ENCODE results near the gene PLD3. TPM values are rescaled to one million over a fixed set of nuclear protein-coding genes. Genes with fewer than 3 reads are reported as not detected.

PLD3 gene
- polyA plus RNA-seq, 3 donors = 187 to 224 (median 209) TPM

GRCh38 chr19:40425450-40426287 lies 77.2 kb downstream of the PLD3 start, which contains the start of gene SERTAD1:
Gene SERTAD1 (minus strand): TSS chr19:40425992. CDS start chr19:40423546, 2,446 bp downstream.
- DNase-seq (ENCODE audit: low read depth in 3 of 3, low spot score in 2 of 3) = peak; percentile 97 to 100 (median 98)

Other genes with a start within 250 kb of the PLD3 start
- 10 to 100 TPM; 10.6 to 12.8 (median 11.6) TPM for gene MAP3K10, start 157.3 kb upstream of the PLD3 start, polyA plus RNA-seq (ENCODE audit: insufficient read length in 3 of 3)
- under 1 TPM in 1 of 3 donors, not detected in 2; 0.16 TPM for gene TTC9B, start 130.3 kb upstream of the PLD3 start, polyA plus RNA-seq (ENCODE audit: insufficient read length in 3 of 3)
- 1 to 10 TPM in 1 of 3 donors, under 1 TPM in 2; 0.68 to 1.1 (median 0.79) TPM for gene CCNP, start 122.0 kb upstream of the PLD3 start, polyA plus RNA-seq (ENCODE audit: insufficient read length in 3 of 3)
- gene AKT2, start 63.4 kb upstream of the PLD3 start, polyA plus RNA-seq (ENCODE audit: insufficient read length in 3 of 3) = 100 to 1,000 TPM; 119 to 133 (median 126) TPM
- gene C19orf47, start 298 bp upstream of the PLD3 start, polyA plus RNA-seq (ENCODE audit: insufficient read length in 3 of 3) = 1 to 10 TPM; 8.4 to 9.4 (median 9.4) TPM
- under 1 TPM; 0.04 to 0.16 (median 0.07) TPM for gene HIPK4, start 41.5 kb downstream of the PLD3 start, polyA plus RNA-seq (ENCODE audit: insufficient read length in 3 of 3)
- 10 to 100 TPM; 10.6 to 11.9 (median 11.1) TPM for gene PRX, start 64.7 kb downstream of the PLD3 start, polyA plus RNA-seq (ENCODE audit: insufficient read length in 3 of 3)
- gene SERTAD1, start 77.3 kb downstream of the PLD3 start, polyA plus RNA-seq (ENCODE audit: insufficient read length in 3 of 3) = 1 to 10 TPM; 6.7 to 8.6 (median 7.4) TPM
- gene SERTAD3, start 95.6 kb downstream of the PLD3 start, polyA plus RNA-seq (ENCODE audit: insufficient read length in 3 of 3) = 10 to 100 TPM; 34.1 to 40.8 (median 37.5) TPM
- gene BLVRB, start 117.0 kb downstream of the PLD3 start, polyA plus RNA-seq (ENCODE audit: insufficient read length in 3 of 3) = 10 to 100 TPM; 38.2 to 44.1 (median 39.8) TPM
- gene SPTBN4, start 118.3 kb downstream of the PLD3 start, polyA plus RNA-seq (ENCODE audit: insufficient read length in 3 of 3) = 1 to 10 TPM in 2 of 3 donors, under 1 TPM in 1; 0.65 to 1.8 (median 1.4) TPM
- gene SHKBP1, start 228.2 kb downstream of the PLD3 start, polyA plus RNA-seq (ENCODE audit: insufficient read length in 3 of 3) = 10 to 100 TPM; 31.2 to 43.4 (median 40.5) TPM

Measured in right renal cortex interstitium (tissue), 3 donors.